Thyroid gland (tissue), 4 donors: Measurements from ENCODE around the gene BET1L. TPM values are rescaled to one million over a fixed set of nuclear protein-coding genes. Genes with fewer than 3 reads are reported as not detected.

ENCODE experiments used
- DNase-seq, 2 donors: peaks; one replicate each; pipeline ENCODE4 v3.0.0-alpha.2; 2019
- H3K27ac ChIP-seq, 3 donors: fragments of 200-600 bp; sonication (generic); 1 replicate in 2 of 3; 2 replicates in 1 of 3; pipeline ENCODE4 v1.5.1; 2016 to 2019; ENCODE audit warnings: mild to moderate bottlenecking in 1 of 3, moderate library complexity in 1 of 3
- H3K27me3 ChIP-seq: fragments of 200-600 bp; sonication (generic); one replicate; pipeline ENCODE4 v1.5.1; 2019
- H3K36me3 ChIP-seq, 2 donors: fragments of 200-600 bp; sonication (generic); one replicate each; pipeline ENCODE4 v1.5.1; 2016 to 2019
- H3K4me1 ChIP-seq, 2 donors: fragments of 200-600 bp; sonication (generic); one replicate each; pipeline ENCODE4 v1.5.1; 2017 to 2019
- H3K4me3 ChIP-seq, 3 donors: fragments of 200-600 bp; sonication (generic); replicated peaks in 1 of 3; 1 replicate in 2 of 3; 2 replicates in 1 of 3; pipeline ENCODE4 v1.5.1; 2016; ENCODE audit warnings: mild to moderate bottlenecking in 1 of 3
- H3K9me3 ChIP-seq: fragments of 200-600 bp; sonication (generic); one replicate; pipeline ENCODE4 v1.5.1; 2017
- CTCF ChIP-seq, 6 experiments: fragments of 200-600 bp in 3 of 6; fragments of 450-650 bp in 3 of 6; sonication (generic) in 3 of 6; IDR thresholded peaks; one replicate each; pipeline ENCODE4 v1.5.1; 2016 to 2019; ENCODE audit warnings: antibody characterized with exemption in 6 of 6, mild to moderate bottlenecking in 2 of 6, inconsistent platforms in 1 of 6, moderate library complexity in 1 of 6
- POLR2A ChIP-seq, 2 donors: fragments of 450-650 bp; IDR thresholded peaks; one replicate each; pipeline ENCODE4 v1.6.1; 2017; ENCODE audit warnings: antibody characterized with exemption in 2 of 2, mild to moderate bottlenecking in 2 of 2, moderate library complexity in 1 of 2
- WGBS, 2 donors: methylation state at CpG; one replicate each; pipeline ENCODE4 v1.1.5; 2017; 5-methylcytosine and 5-hydroxymethylcytosine counted together
- intact Hi-C: fragments of 100-400 bp; cut with DNase I; formaldehyde crosslinking; loops from one replicate; pipeline ENCODE4 v1.15.1; 2023
- total RNA-seq, 4 donors: library from RNA; depleted of rRNA; stranded (reverse); fragments of >200 nt; gene quantifications; one replicate each; pipeline ENCODE4 v1.2.3, GENCODE V29; 2016

The BET1L gene
- total RNA-seq, 4 donors from 2014 or later: 22.2 to 39.5 (median 33.8) TPM

GRCh38 chr11:213111-213510 is 5.9 kb upstream of the BET1L start:
- no peak for DNase-seq
- WGBS, 2 donors: 79 to 93% methylated on average over 4 of the region's 4 CpGs
- Histone ChIP-seq H3K27ac (no peak overlapping the region), H3K9me3 (no peaks in the 10 kb centered on the region), H3K27me3 (no peaks in the 10 kb centered on the region), H3K4me1 (peaks cover 12 to 17% of the 10 kb centered on the region in 2 donors), H3K36me3 (peaks cover 46 to 55% of the 10 kb centered on the region in 2 donors), H3K4me3 (no peak overlapping the region)
- no peak for TF ChIP-seq POLR2A (IDR thresholded peaks at IDR 0.05)
- no peak for TF ChIP-seq CTCF (IDR thresholded peaks at IDR 0.05)
- intact Hi-C loops: no loop called here

- TF ChIP-seq CTCF (IDR thresholded peaks at IDR 0.05) (no peak), POLR2A (IDR thresholded peaks at IDR 0.05) (no peak)
- H3K36me3 ChIP-seq: peaks cover 46 to 55% of the 10 kb centered on the region in 2 donors
- intact Hi-C loops: no loop called here
- no peak overlapping the region for H3K27ac ChIP-seq
- peaks cover 12 to 17% of the 10 kb centered on the region in 2 donors for H3K4me1 ChIP-seq
- DNase-seq: no peak
- no peak overlapping the region for H3K4me3 ChIP-seq
- H3K9me3 ChIP-seq: no peaks in the 10 kb centered on the region
- WGBS, 2 donors: 93 to 95% methylated on average over 13 to 14 of the region's 17 CpGs
- no peaks in the 10 kb centered on the region for H3K27me3 ChIP-seq
These were observed 5.2 kb upstream of the BET1L start for GRCh38 chr11:212150-213100.

- H3K36me3 ChIP-seq: peaks cover 46 to 55% of the 10 kb centered on the region in 2 donors
- DNase-seq: no peak
- H3K27me3 ChIP-seq: no peaks in the 10 kb centered on the region
- 92 to 93% methylated on average over 9 of the region's 9 CpGs for whole genome bisulfite sequencing, 2 donors
- peaks cover 12 to 17% of the 10 kb centered on the region in 2 donors for H3K4me1 ChIP-seq
- no peaks in the 10 kb centered on the region for H3K9me3 ChIP-seq
- no peak overlapping the region for H3K4me3 ChIP-seq
- intact Hi-C loops: no loop called here
- TF ChIP-seq CTCF (IDR thresholded peaks at IDR 0.05): no peak
- no peak for TF ChIP-seq POLR2A (IDR thresholded peaks at IDR 0.05)
- H3K27ac ChIP-seq: no peak overlapping the region
These were observed 4.5 kb upstream of the BET1L start for GRCh38 chr11:211741-212140.

GRCh38 chr11:211295-211694 is 4.1 kb upstream of the BET1L start:
- no peaks in the 10 kb centered on the region for H3K27me3 ChIP-seq
- H3K4me1 ChIP-seq: peaks cover 13 to 17% of the 10 kb centered on the region in 2 donors
- no peak overlapping the region for H3K27ac ChIP-seq
- 72 to 83% methylated on average over 4 to 5 of the region's 5 CpGs for WGBS, 2 donors
- no peak overlapping the region for H3K4me3 ChIP-seq
- peaks cover 46 to 55% of the 10 kb centered on the region in 2 donors for H3K36me3 ChIP-seq
- no peaks in the 10 kb centered on the region for H3K9me3 ChIP-seq
- TF ChIP-seq CTCF (IDR thresholded peaks at IDR 0.05): no peak
- TF ChIP-seq POLR2A (IDR thresholded peaks at IDR 0.05): no peak
- DNase-seq: no peak
- intact Hi-C loops: no loop called here

- H3K4me3 ChIP-seq: no peak overlapping the region
- TF ChIP-seq POLR2A (IDR thresholded peaks at IDR 0.05) (no peak), CTCF (IDR thresholded peaks at IDR 0.05) (no peak)
- no peak for DNase-seq
- H3K27me3 ChIP-seq: no peaks in the 10 kb centered on the region
- no peaks in the 10 kb centered on the region for H3K9me3 ChIP-seq
- H3K4me1 ChIP-seq: peaks cover 18 to 22% of the 10 kb centered on the region in 2 donors
- peaks cover 46 to 52% of the 10 kb centered on the region in 2 donors for H3K36me3 ChIP-seq
- 94 to 96% methylated on average over 5 of the region's 5 CpGs for WGBS, 2 donors
- no peak overlapping the region for H3K27ac ChIP-seq
- intact Hi-C loops: no loop called here
These were observed 3.6 kb upstream of the BET1L start for GRCh38 chr11:210803-211180.
